ENCODE results near the gene PTGES. TPM values are rescaled to one million over a fixed set of nuclear protein-coding genes. Genes with fewer than 3 reads are reported as not detected.

Gene PTGES
- total RNA-seq, 1 experiment from 2014 or later = 74.0 TPM

GRCh38 chr9:129783516-129784361, 30.9 kb upstream of the PTGES start:
- H3K27me3 Mint-ChIP-seq (ENCODE audit: insufficient read depth, unreplicated experiment) = peaks cover 8% of the 10 kb centered on the region
- H3K9me3 Mint-ChIP-seq (ENCODE audit: unreplicated experiment) = no peaks in the 10 kb centered on the region

DNA sequence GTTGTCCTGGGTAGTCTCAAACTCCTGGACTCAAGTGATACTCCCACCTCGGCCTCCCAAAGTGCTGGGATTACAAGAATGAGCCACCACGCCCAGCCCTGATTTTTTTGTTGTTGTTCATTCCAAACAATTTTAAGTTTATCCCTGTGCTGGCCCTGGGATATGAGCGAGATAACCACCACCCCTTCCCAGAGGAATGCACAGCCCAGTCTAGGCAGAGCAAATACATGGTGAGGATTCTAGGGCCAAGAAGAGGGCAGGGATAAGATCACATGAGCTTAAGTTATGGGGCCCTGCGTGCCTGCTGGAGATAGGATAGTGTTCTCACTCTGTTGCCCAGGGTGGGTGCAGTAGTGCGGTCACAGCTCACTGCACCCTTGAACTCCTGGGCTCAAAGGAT, 29.1 kb upstream of the PTGES start:
- Mint-ChIP-seq H3K36me3 (ENCODE audit: insufficient read depth, unreplicated experiment) (no peaks in the 10 kb centered on the region), H3K9me3 (ENCODE audit: unreplicated experiment) (no peaks in the 10 kb centered on the region), H3K4me3 (ENCODE audit: unreplicated experiment) (no peak overlapping the region), H3K27me3 (ENCODE audit: insufficient read depth, unreplicated experiment) (peaks cover 6% of the 10 kb centered on the region), H3K27ac (ENCODE audit: low read depth, unreplicated experiment) (no peak overlapping the region), H3K4me1 (ENCODE audit: insufficient read depth, unreplicated experiment) (peaks cover 27% of the 10 kb centered on the region)
- POLR2A ChIA-PET = interaction anchor here (1.5 to 6.3 kb wide), 3 partner anchors 31 to 45 kb away, joined by 8 to 35 read pairs (median 16); no protein-coding TSS in a partner anchor
- no TSS peak for BruUV-seq (replicated peaks)
- intact Hi-C loops (cut with micrococcal nuclease) = loop anchor here (2.0 kb wide), 1 partner anchor 643 kb away; no protein-coding TSS in a partner anchor
- DNase-seq (ENCODE audit: unreplicated experiment) = no peak
- TF ChIP-seq, protein P1, sequence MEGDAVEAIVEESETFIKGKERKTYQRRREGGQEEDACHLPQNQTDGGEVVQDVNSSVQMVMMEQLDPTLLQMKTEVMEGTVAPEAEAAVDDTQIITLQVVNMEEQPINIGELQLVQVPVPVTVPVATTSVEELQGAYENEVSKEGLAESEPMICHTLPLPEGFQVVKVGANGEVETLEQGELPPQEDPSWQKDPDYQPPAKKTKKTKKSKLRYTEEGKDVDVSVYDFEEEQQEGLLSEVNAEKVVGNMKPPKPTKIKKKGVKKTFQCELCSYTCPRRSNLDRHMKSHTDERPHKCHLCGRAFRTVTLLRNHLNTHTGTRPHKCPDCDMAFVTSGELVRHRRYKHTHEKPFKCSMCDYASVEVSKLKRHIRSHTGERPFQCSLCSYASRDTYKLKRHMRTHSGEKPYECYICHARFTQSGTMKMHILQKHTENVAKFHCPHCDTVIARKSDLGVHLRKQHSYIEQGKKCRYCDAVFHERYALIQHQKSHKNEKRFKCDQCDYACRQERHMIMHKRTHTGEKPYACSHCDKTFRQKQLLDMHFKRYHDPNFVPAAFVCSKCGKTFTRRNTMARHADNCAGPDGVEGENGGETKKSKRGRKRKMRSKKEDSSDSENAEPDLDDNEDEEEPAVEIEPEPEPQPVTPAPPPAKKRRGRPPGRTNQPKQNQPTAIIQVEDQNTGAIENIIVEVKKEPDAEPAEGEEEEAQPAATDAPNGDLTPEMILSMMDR (IDR thresholded peaks at IDR 0.05; ENCODE audit: unreplicated experiment) = no peak
- CTCF ChIA-PET = interaction anchor here (0.7 to 12.6 kb wide), 12 partner anchors 9 to 630 kb away, joined by 3 to 145 read pairs (median 4); partner anchors contain the start of gene ASB6

More at GRCh38 chr9:129783516-129784361, 30.9 kb upstream of the PTGES start:
- POLR2A ChIA-PET = interaction anchor here (0.6 to 6.3 kb wide), 7 partner anchors 31 to 143 kb away, joined by 3 to 35 read pairs (median 3); partner anchors contain the start of gene PTGES
- DNase-seq (ENCODE audit: unreplicated experiment) = peak; percentile 82
- Mint-ChIP-seq H3K4me1 (ENCODE audit: insufficient read depth, unreplicated experiment) (peaks cover 13% of the 10 kb centered on the region), H3K27ac (ENCODE audit: low read depth, unreplicated experiment) (no peak overlapping the region), H3K4me3 (ENCODE audit: unreplicated experiment) (no peak overlapping the region), H3K36me3 (ENCODE audit: insufficient read depth, unreplicated experiment) (no peaks in the 10 kb centered on the region)
- TF ChIP-seq, protein P1 (IDR thresholded peaks at IDR 0.05; ENCODE audit: unreplicated experiment) = peak; percentile 95
- no TSS peak for BruUV-seq (replicated peaks)
- CTCF ChIA-PET = interaction anchor here (0.5 to 12.6 kb wide), 32 partner anchors 8 to 827 kb away, joined by 3 to 145 read pairs (median 4); partner anchors contain the start of genes ASB6 and TOR1B
- intact Hi-C loops (cut with micrococcal nuclease) = loop anchor here (1.0 to 2.0 kb wide), 4 partner anchors 46 to 645 kb away; partner anchors contain the start of gene ASB6

DNA sequence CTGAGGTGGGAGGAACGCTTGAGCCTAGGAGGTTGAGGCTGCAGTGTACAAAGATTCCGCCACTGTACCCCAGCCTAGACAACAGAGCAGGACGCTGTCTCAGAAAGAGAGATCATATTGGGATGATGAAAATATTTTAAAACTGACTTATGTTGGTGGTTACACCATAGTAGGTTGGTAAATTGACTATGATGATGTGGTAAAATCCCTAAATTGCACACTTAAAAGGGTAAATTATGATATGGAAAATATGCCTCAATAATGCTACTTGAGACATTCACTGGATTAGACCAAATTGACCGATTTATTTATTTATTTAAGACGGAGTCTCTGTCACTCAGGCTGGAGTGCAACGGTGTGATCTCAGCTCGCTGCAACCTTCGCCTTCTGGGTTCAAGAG, 28.3 kb upstream of the PTGES start:
- Mint-ChIP-seq H3K4me3 (ENCODE audit: unreplicated experiment) (no peak overlapping the region), H3K4me1 (ENCODE audit: insufficient read depth, unreplicated experiment) (peaks cover 35% of the 10 kb centered on the region), H3K27me3 (ENCODE audit: insufficient read depth, unreplicated experiment) (no peaks in the 10 kb centered on the region), H3K9me3 (ENCODE audit: unreplicated experiment) (no peaks in the 10 kb centered on the region), H3K27ac (ENCODE audit: low read depth, unreplicated experiment) (no peak overlapping the region), H3K36me3 (ENCODE audit: insufficient read depth, unreplicated experiment) (peaks cover 2% of the 10 kb centered on the region)
- TF ChIP-seq, protein P1 (IDR thresholded peaks at IDR 0.05; ENCODE audit: unreplicated experiment) = no peak
- CTCF ChIA-PET = interaction anchor here (0.8 to 12.6 kb wide), 11 partner anchors 10 to 157 kb away, joined by 3 to 145 read pairs (median 5); partner anchors contain the start of gene ASB6
- intact Hi-C loops (cut with micrococcal nuclease) = no loop called here
- DNase-seq (ENCODE audit: unreplicated experiment) = no peak
- BruUV-seq (replicated peaks) = no TSS peak
- POLR2A ChIA-PET = interaction anchor here (1.5 to 6.3 kb wide), 3 partner anchors 30 to 44 kb away, joined by 8 to 35 read pairs (median 16); no protein-coding TSS in a partner anchor
